DMS 273 (cell line): ENCODE data around the gene MT1F.
"Not testable (repeated sequence)": the region's sequence is repeated elsewhere in the genome, so short reads cannot be mapped to it uniquely, and the experiment has no call there.

Experiments used
- DNase-seq: peaks from one replicate; lab custom pipeline; 2025; ENCODE audit not compliant: unreplicated experiment; lab: John Stamatoyannopoulos, UW

Gene MT1F

DNA sequence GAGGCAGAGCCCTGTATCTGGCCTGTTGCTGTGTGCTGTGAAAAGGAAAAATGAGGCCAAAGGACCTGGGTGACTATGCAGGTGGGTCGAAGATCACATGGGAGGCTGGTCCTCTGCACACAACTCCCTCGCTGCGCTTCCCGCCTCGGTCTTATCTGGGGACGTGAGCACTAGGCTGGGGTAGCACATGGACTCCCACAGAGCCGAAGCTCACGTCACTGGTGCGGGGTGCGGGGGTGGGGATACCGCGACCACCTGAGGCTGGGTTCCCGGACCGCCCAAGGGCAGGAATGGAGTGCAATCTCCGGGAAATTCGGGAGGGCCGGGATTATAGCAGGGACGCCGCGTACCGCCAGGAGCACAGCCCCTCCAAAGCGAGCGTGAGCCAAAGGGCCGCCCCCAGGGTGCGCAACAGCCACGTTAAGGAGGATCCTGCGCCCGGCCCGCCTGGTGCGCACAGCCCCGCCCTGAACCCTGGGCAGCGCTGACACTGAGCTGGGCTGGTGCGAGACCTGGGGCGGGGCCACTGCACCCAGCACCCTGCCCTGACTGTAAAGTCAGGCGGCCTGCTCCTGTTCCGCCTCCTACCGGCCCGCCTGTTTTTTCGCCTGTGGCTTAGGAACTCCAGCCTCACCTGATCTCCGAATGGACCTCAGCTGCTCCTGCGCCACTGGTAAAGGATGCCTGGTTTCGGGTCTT lies 14.5 kb upstream of the MT1F start:
- no peak for DNase-seq

DNA sequence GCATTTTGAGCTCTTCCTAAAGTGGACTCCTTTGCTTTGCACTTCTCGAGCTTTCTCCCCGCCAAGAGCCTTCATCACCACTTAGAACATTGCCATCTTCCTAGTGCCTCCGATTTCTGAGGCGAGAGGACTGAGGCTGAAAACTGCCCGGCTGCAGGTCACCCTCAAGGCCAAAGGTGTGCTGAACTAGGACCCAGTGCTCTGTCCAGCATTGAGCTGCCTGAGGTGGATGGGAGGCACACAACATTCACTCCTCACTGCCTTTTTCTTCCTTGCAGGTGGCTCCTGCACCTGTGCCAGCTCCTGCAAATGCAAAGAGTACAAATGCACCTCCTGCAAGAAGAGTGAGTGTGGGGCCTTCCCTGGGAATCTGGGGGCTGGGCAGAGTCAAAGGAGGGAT lies 13.9 kb upstream of the MT1F start:
- no peak for DNase-seq

DNA sequence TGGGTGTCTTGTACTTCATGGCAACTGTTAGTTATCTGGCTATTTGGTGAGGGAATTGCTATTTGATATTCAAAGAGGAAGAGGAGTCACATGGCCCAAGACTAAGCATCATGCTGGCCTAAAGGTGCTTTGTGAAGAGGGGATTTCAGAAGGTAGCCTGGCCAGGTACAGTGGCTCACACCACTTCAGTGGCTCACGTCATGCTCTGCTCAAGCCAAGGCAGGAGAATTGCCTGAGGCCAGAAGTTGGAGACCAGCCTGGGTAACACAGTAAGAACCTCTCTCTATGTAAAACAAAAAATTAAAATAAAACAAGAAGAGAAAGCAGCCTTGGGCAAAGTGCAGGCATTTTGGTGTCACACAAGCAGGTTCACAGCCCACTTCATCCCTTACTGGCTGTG lies 12.4 kb upstream of the MT1F start:
- DNase-seq: no peak

DNA sequence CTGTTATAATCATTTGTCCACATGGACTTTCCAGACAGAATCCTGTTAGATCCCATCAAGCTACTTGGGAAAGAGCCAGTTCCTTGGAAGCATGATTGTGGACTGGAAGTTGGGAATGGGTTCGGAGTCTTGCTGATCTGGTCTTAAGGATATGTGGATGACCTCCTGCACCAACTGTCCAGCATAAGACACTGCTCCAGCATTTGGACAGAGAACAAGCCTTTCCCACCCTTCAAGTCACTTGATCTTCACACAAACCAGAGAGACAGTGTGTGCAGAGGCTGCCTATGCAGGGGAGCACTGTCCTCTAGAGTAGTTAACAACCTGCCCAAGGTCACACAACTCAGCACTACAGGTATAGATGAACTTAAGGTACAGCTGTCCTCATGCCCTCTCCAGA lies 11.9 kb upstream of the MT1F start:
- no peak for DNase-seq

DNA sequence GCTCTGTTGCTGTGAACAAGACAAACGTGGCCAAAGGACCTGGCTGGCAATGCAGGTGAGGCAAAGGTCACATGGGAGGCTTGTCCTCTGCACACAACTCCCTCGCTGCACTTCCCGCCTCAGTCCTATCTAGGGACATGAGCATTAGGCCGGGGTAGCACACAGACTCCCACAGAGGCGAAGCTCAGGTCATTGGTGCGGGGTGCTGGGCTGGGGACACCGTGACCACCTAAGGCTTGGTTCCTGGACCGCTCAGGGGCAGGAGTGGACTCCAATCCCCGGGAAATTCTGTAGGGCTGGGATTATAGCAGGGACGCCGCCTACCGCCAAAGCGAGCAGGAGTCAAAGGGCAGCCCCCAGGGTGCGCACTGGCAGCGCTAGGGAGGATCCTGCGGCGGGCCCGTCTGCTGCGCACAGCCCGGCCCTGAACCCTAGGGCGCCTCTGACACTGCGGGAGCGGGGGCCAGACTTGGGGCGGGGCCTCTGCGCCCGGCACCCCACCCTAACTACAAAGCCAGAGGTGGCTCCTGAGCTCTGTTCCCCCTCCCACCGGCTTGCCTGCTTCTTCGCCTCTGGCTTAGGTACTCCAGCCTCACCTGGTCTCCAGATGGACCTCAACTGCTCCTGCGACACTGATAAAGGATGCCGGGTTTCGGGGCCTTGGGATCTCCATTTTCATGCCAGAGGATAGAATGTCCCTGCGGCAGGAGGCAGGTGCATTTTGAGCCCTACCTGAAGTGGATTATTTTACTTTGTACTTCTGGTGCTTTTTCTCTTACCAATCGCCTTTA lies 9.9 kb upstream of the MT1F start:
- DNase-seq: no peak

DNA sequence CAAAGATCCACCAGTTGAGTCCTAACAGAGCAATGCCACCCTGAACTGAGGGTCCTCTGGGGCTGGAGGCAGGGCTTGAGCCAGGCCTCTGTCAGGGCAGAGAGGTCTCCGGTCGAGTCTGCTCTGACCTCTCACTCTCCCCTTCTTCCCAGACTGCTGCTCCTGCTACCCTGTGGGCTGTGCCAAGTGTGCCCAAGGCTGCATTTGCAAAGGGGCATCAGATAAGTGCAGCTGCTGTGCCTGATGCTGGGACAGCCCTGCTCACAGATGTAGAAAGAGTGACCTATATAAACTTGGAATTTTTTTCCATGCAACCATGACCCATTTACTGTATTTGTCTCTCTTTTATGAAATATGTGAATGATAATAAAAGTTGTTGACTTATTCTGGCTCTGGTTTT lies 8.5 kb upstream of the MT1F start:
- DNase-seq: no peak

DNA sequence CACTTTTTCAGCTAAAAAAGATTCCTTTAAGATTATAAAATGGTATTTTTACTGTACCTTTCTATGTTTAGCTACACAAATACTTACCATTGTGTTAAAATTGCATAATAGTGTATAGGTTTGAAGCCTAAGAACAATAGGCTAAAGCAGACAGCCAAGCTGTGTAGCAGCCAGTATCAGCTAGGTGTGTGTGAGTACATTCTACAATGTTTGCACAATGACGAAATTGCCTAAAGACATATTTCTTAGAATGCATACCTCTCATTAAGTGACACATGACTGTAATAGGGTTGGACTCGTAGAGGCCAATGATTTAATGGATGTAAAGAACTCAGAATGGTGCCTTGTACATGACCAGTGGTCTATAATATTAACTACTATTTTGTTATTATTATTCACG lies 7.9 kb upstream of the MT1F start:
- DNase-seq: no peak

DNA sequence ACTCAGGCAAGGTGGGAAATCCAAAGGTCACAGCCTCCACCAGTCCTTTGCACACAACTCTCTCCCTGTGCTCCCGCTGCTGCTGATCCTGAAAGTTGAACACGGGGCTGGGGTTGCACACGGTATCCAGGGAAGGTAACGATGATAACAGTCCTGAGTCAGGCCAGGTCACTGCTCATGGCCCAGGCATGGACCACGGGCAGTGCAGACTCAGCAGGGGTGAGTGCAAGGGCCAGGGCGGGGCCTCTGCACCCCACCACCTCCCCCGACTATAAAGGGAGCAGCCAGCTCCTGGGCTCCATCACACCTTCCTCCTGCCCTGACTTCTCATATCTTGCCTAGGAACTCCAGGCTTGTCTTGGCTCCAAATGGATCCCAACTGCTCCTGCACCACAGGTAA lies 6.2 kb upstream of the MT1F start, which contains the start of gene MT1B:
Gene MT1B, plus strand, starts transcription at position 301 of the 400 bp plus-strand sequence. Its CDS starts 68 bp downstream, at position 369.
- no peak for DNase-seq

DNA sequence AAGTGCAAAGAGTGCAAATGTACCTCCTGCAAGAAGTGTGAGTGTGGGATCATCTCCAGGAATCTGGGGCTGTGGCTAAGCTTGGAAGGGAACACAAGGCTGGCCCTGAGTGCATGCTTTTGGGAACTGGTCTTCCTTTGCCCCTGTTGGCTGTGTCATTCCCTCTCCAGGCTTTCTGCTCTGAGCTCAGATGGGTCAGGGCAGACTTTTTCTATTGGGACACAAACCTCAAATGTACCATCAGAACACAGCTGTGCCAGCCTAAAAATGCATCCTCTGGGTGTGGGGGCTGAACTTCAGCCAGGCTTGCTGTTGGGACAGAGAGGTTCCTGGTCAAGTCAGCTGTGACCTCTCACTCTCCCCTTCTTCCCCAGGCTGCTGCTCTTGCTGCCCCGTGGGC lies 5.2 kb upstream of the MT1F start:
- DNase-seq: no peak

DNA sequence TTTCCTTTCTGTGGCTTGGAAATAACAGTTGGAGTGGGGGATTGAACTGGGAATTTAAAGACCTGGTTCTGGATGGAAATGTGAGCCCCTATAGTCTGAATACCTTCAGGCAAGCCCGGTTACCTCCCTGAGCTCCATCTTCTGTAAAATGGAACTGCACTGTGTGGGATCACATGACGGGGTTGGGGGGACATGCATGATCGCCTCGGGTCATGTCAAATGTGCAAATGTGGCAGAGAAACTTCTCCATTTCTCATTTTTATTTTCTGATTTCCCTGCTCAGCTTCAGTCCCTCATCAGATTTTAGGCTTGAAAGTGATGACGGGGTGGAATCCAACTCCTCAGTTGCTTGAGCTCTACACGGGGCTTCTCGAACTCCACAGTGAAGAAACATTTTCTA lies 4.5 kb upstream of the MT1F start:
- no peak for DNase-seq

DNA sequence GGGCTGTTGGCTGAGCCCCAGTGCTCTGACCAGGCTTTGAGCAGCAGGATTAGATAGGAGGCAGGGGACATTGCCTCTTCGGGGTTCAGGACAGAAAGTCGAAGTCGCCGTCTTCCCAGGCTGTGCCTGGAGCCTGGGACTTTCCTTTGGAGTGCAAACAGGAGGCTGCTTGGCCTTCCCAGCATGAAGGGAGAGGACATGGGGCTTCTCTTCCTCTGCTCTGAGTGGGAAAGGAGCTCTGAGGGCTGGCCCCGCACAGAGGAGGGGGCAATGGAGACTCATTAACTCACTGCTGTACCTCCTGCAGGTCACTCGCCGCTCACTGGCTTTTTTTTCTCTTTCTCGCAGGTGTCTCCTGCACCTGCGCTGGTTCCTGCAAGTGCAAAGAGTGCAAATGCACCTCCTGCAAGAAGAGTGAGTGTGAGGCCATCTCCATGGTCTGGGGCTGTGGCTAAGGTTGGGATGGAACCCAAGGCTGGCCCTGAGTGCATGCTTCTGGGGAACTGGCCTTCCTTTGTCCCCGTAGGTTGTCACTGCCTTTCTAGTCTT lies 642 bp downstream of the MT1F start:
- DNase-seq: no peak

DNA sequence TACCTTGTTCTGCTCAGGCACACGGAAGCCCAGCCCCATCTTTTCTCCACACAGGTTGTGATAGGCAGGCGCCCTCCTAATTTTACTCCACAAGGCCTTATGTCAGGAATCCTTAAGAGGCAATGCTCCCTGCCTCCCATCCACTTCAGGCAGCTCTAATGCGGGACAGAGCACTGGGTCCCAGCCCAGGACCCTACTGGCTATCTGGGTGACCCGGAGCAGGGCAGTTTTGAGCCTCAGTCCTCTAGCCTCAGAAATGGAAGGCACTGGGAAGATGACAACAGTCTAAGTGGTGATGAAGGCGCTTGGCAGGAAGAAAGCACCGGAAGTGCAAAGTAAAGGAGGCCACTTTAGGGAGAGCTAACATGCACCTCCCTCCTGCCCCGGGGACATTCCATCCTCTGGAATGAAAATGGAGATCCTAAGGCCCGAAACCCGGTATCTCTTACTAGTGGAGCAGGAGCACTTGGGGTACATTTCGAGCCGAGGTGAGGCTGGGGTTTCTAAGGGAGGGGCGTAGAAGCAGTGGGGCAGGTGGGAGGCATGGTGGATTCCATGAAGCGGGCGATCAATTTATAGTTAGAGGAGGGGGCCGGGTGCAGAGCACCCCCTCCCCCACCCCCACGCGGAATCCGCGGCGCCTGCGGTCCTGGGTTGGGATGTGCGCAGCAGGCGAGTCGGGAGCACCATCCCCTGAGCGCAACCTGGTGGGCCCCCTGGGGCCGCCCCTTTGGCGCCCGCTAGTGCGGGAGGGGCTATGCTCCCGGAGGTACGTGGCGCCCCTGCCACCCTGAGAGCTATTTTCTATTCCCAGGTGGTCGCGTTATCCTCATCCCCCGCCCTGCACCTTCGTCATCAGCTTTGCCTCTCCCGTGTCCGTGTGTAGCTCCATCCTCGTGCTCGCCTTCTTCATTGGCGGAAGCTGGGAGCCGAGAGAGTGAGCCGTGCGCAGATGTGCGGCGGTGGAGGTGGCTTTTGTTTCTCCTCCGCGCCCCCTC lies 4.9 kb downstream of the MT1F start:
- DNase-seq: no peak

DNA sequence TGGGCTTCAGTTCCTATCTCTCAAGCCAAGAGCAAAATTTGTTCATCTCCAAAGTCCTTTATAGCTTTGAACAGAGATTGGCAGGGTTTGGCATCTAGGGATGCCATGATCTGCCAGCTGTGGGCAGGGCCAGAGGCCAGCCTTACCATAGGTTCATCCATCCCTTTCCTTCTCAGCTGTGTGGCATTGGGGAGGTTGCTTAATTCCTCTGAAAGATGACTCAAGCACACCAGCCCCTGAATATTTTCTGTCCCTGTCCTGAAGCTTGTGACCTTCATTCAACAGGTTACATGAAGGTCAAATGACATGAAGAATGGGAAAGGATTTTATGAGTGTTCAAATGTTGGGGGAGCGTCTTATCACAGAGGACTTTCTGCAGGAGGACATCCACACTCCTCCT lies 6.7 kb downstream of the MT1F start:
- no peak for DNase-seq

DNA sequence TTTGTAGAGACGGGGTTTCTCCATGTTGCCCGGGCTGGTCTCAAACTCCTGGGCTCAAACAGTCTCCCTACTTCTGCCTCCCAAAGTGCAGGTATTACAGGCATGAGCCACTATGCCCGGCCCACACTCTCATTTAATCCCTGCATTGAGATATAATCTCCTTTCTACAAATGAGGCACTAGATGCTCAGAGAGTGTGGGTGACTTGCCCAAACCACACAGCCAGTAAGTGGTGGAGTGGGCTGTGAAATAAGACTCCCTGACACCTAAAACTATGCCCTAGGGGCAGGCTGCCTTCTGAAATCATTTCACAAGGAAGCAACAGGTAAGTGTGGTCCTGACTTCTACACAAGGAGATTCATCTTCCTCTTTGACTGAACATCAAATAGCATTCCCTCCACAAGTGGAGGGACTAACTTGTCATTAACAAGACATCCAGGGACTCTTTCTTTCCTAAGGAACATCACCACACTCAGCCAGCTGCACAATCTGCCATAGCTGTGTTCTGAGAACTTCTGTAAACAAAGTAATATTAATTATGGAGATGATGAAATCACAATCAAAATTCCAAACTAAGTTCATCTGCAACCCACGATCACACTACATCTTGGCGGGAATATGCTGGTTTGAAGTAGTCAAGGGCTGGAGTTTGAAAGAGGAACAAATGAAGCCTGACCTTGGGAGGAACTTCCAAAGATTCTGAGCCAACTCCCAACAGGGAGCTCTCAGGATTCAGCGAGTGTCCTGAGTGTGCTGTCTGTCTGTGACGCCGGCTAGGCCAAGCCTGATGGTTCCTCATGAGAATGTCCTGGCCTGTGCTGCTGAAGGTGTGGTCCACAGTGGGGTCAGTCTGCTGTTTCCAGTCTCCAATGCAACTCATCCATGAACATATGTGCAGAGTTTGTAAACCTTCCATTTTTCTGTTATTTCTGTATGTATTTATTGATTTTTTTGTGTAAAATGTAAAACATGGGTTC lies 7.8 kb downstream of the MT1F start:
- DNase-seq: not testable (repeated sequence)

DNA sequence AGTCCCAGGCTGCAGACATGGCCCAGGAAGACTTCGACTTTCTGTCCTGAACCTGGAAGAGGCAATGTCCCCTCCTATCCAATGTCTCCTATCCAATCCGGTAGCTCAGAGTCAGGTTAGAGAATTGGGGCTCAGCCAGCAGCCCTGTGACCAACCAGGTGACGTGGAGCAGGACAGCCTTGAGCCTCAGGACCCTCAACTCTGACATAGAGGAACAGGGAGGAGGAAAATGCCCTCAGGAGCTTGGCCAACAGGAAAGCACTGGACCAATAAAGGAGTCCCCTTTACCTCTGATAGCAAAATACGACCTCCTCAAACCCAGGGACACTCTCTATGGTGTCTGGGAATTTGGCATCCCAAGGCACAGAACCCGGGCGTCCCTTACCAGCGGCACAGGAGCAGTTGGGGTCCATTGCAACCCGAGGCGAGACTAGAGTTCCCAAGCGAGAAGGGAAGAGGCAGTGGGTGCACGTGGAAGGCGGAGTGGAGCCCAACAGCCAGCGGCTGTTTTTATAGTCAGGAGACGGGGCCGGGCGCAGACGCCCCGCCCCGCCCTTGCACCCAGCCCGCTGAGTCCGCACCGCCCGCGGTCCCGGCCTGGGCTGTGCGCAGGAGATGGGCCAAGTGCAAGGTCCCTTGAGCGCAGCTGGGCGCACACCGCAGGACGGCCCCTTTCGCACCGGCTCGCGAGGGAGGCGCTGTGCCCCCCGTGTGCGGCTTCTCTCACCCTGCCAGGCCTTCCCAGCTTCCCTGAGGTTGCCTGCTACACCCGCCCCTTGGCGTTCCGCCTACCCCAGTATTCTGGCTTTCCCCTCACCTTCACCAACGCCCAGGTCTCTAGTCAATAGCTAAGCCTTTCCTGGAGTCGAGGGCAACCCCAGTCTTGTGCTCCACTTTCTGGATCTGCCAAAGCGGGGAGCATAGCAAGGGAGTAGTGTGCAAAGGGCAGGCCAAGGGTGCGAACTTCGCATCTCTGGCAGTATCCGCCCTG lies 10.1 kb downstream of the MT1F start, which contains the start of gene MT1G:
Gene MT1G, minus strand, starts transcription at position 485 of the 991 bp plus-strand sequence. Its CDS starts 72 bp downstream, at position 413.
- DNase-seq: peak; percentile 71

DNA sequence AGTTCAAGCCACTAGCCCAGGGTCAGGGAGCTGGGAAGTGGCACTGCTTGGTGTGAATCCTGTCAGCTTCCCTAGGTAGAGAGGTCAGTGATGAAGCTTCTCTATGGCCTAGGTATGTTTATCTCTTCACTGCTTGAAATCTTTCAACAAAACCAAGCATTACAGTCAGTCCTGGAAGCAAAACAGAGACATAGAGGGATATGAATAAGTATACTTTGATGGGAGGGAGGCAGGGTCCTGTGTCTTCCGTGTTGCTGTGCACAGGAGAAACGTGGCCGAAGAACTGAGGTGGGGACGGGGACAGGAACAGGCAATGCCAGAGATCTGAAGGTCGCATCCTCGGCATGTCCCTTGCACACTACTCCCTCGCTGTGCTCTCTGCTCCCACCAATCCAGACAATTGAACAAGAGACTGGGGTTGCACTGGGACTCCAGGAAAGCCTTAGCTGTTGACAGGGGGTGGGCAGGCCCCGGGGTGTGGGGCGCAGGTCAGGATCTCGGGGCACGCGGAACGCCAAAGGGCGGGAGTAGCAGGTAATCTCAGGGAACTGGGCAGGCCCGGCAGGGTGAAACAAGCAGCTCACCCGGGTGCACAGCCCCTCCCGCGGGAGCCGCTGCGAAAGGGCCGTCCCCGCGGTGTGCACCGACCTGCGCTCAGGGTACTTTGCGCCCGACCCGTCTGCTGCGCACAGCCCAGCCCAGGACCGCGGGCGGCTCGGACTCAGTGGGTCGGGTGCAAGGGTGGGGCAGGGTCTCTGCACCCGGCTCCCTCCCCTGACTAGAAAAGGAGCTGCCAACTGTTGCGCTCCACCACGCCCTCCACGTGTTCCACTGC lies 11.5 kb downstream of the MT1F start, which contains the start of gene MT1H:
Gene MT1H, plus strand, starts transcription at position 810 of the 835 bp plus-strand sequence. CDS start 71 bp downstream, outside the sequence.
- DNase-seq: no peak

DNA sequence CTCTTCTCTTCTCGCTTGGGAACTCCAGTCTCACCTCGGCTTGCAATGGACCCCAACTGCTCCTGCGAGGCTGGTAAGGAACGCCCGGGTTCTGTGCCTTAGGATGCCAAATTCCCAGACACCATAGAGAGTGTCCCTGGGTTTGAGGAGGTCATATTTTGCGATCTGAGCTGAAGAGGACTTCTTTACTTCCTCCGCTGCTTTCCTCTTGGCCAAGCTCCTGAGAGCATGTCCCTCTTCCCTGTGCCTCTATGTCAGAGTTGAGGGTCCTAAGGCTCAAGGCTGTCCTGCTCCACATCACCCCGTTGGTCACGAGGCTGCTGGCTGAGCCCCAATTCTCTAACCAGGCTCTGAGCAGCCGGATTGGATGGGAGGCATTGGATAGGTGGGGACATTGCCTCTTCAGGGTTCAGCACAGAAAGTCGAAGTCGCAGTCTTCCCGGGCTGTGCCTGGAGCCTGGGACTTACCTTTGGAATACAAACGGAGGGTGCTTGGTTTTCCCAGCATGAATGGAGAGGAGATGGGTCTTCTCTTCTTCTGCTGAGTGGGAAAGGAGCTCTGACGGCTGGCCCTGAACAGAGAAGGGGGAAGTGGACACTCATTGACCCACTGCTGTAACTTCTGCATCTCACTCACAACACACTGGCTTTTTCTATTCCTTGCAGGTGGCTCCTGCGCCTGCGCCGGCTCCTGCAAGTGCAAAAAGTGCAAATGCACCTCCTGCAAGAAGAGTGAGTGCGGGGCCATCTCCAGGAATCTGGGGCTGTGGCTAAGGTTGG lies 12.3 kb downstream of the MT1F start:
- no peak for DNase-seq
